SH-SY5Y (cell line): ENCODE results near the gene GALK1.

Experiments
- GATA2 ChIP-seq: IDR thresholded peaks from 2 replicates; pipeline ENCODE4 v1.6.1; 2011; ENCODE audit warnings: mild to moderate bottlenecking, low read depth, low read length
- GATA3 ChIP-seq: IDR thresholded peaks from 2 replicates; pipeline ENCODE4 v1.6.1; 2011; ENCODE audit warnings: low read depth, mild to moderate bottlenecking, low read length, moderate library complexity

Gene GALK1

GRCh38 chr17:75764711-75765421, at the start of gene GALK1:
GALK1 (minus strand) TSS chr17:75765192; CDS start chr17:75765136, 56 bp downstream.
- TF ChIP-seq GATA3: no peak
- no peak for TF ChIP-seq GATA2

GRCh38 chr17:75814021-75814395, 49.0 kb upstream of the GALK1 start:
- TF ChIP-seq GATA2 (no peak), GATA3 (no peak)

GRCh38 chr17:75813081-75814020, 48.4 kb upstream of the GALK1 start:
- TF ChIP-seq GATA3: no peak
- TF ChIP-seq GATA2: no peak

GRCh38 chr17:75812096-75813013, 47.4 kb upstream of the GALK1 start:
- no peak for TF ChIP-seq GATA3
- no peak for TF ChIP-seq GATA2

- TF ChIP-seq GATA2 (no peak), GATA3 (no peak)
Measured at GRCh38 chr17:75811174-75811573, 46.2 kb upstream of the GALK1 start.

GRCh38 chr17:75810216-75810615, 45.2 kb upstream of the GALK1 start:
- TF ChIP-seq GATA3 (no peak), GATA2 (no peak)

GRCh38 chr17:75809631-75810111, 44.7 kb upstream of the GALK1 start:
- TF ChIP-seq GATA3 (no peak), GATA2 (no peak)

GRCh38 chr17:75808905-75809621, 44.1 kb upstream of the GALK1 start:
- TF ChIP-seq GATA2 (no peak), GATA3 (no peak)

GRCh38 chr17:75808549-75808904, 43.5 kb upstream of the GALK1 start:
- no peak for TF ChIP-seq GATA3
- no peak for TF ChIP-seq GATA2

- no peak for TF ChIP-seq GATA3
- no peak for TF ChIP-seq GATA2
Measured at GRCh38 chr17:75807861-75808260, 42.9 kb upstream of the GALK1 start.

- TF ChIP-seq GATA3 (no peak), GATA2 (no peak)
Measured at GRCh38 chr17:75806822-75807500, 42.0 kb upstream of the GALK1 start.

GRCh38 chr17:75803883-75804282, 38.9 kb upstream of the GALK1 start:
- TF ChIP-seq GATA3 (no peak), GATA2 (no peak)

GRCh38 chr17:75799402-75799801, 34.4 kb upstream of the GALK1 start:
- TF ChIP-seq GATA2: no peak
- no peak for TF ChIP-seq GATA3
